SK-N-SH treated with all-trans-retinoic acid at 6 μM for 48 hours (cell line): Measurements from ENCODE around the gene HEMK1.

Source experiments
- ZC3H10 ChIP-seq: fragments of 250-450 bp; sonication (Bioruptor Pico); IDR thresholded peaks from 2 replicates; pipeline ENCODE4 v1.5.1; 2021; ENCODE audit warnings: mild to moderate bottlenecking, moderate library complexity
- ZNF565 ChIP-seq: fragments of 450-650 bp; formaldehyde crosslinking; conservative IDR thresholded peaks from 2 replicates; pipeline ENCODE4 v1.5.0; 2020; ENCODE audit warnings: low read depth, mild to moderate bottlenecking, moderate library complexity

- TF ChIP-seq ZNF565, result no peak
- TF ChIP-seq ZC3H10, result no peak
Observed at GRCh38 chr3:50612970-50613846, 43.9 kb downstream of the HEMK1 start.
